ENCODE data around the gene XRRA1.

XRRA1 gene

GRCh38 chr11:74948898-74949752 lies at the start of gene XRRA1, which contains the start of gene SPCS2:
Gene XRRA1, minus strand, starts transcription at chr11:74949091. Its CDS starts 8,213 bp downstream, at chr11:74940878.
Gene SPCS2, plus strand, starts transcription at chr11:74949266. Its CDS starts 20 bp downstream, at chr11:74949286.
- ATAC-seq: peak; percentile 99
- TF ChIP-seq ZNF70 (CRISPR knock-in tag; IDR thresholded peaks at IDR 0.05) (no peak), SNAI2 (CRISPR knock-in tag; IDR thresholded peaks at IDR 0.05) (no peak), ESRRG (CRISPR knock-in tag; IDR thresholded peaks at IDR 0.05) (no peak), OSR1 (CRISPR knock-in tag; IDR thresholded peaks at IDR 0.05) (no peak), ZNF8 (CRISPR knock-in tag; IDR thresholded peaks at IDR 0.05) (no peak), PPARA (CRISPR knock-in tag; IDR thresholded peaks at IDR 0.05; ENCODE audit: borderline replicate concordance) (no peak), POU6F1 (CRISPR knock-in tag; IDR thresholded peaks at IDR 0.05; ENCODE audit: borderline replicate concordance, low read depth) (no peak), RARB (CRISPR knock-in tag; IDR thresholded peaks at IDR 0.05) (no peak), CREB5 (CRISPR knock-in tag; IDR thresholded peaks at IDR 0.05; ENCODE audit: low read depth) (no peak), PATZ1 (CRISPR knock-in tag; IDR thresholded peaks at IDR 0.05; ENCODE audit: borderline replicate concordance) (no peak), ISL1 (CRISPR knock-in tag; IDR thresholded peaks at IDR 0.05) (no peak), ZFP30 (CRISPR knock-in tag; IDR thresholded peaks at IDR 0.05) (no peak), BACH2 (CRISPR knock-in tag; IDR thresholded peaks at IDR 0.05; ENCODE audit: borderline replicate concordance) (no peak), TOX (CRISPR knock-in tag; IDR thresholded peaks at IDR 0.05; ENCODE audit: borderline replicate concordance) (no peak), CSRNP3 (CRISPR knock-in tag; IDR thresholded peaks at IDR 0.05) (no peak), TSHZ2 (CRISPR knock-in tag; IDR thresholded peaks at IDR 0.05) (no peak), ZFP3 (CRISPR knock-in tag; IDR thresholded peaks at IDR 0.05) (no peak), ZC3H10 (CRISPR knock-in tag; IDR thresholded peaks at IDR 0.05) (no peak)

- ATAC-seq: no peak
- TF ChIP-seq POU6F1 (CRISPR knock-in tag; IDR thresholded peaks at IDR 0.05; ENCODE audit: borderline replicate concordance, low read depth): no peak
- no peak for TF ChIP-seq ESRRG (CRISPR knock-in tag; IDR thresholded peaks at IDR 0.05)
- no peak for TF ChIP-seq PPARA (CRISPR knock-in tag; IDR thresholded peaks at IDR 0.05; ENCODE audit: borderline replicate concordance)
- no peak for TF ChIP-seq GLIS3 (CRISPR knock-in tag; IDR thresholded peaks at IDR 0.05)
- no peak for TF ChIP-seq PATZ1 (CRISPR knock-in tag; IDR thresholded peaks at IDR 0.05; ENCODE audit: borderline replicate concordance)
- TF ChIP-seq OSR1 (CRISPR knock-in tag; IDR thresholded peaks at IDR 0.05): no peak
- TF ChIP-seq ARNTL (CRISPR knock-in tag; IDR thresholded peaks at IDR 0.05; ENCODE audit: borderline replicate concordance, low read depth): no peak
- no peak for TF ChIP-seq ZNF565 (CRISPR knock-in tag; conservative IDR thresholded peaks at IDR 0.05; ENCODE audit: low read depth)
- TF ChIP-seq RARB (CRISPR knock-in tag; IDR thresholded peaks at IDR 0.05): no peak
- no peak for TF ChIP-seq ZC3H10 (CRISPR knock-in tag; IDR thresholded peaks at IDR 0.05)
- no peak for TF ChIP-seq ZNF8 (CRISPR knock-in tag; IDR thresholded peaks at IDR 0.05)
- TF ChIP-seq SNAI2 (CRISPR knock-in tag; IDR thresholded peaks at IDR 0.05): no peak
- no peak for TF ChIP-seq CREB5 (CRISPR knock-in tag; IDR thresholded peaks at IDR 0.05; ENCODE audit: low read depth)
These were observed 44.0 kb upstream of the XRRA1 start for GRCh38 chr11:74992852-74993251.

Data from SK-N-SH treated with all-trans-retinoic acid at 6 μM for 48 hours (cell line).